GM21390 (cell line): ENCODE data around the gene SYNGR2.

Experiments
- ATAC-seq: cut with Tn5 transposase; IDR thresholded peaks from one replicate; pipeline ENCODE4 v1.9.1; 2021; ENCODE audit not compliant: unreplicated experiment

SYNGR2 gene

GRCh38 chr17:78197147-78197832, 28.9 kb downstream of the SYNGR2 start:
- no peak for ATAC-seq

GRCh38 chr17:78200451-78200850, 32.1 kb downstream of the SYNGR2 start:
- ATAC-seq = no peak

- no peak for ATAC-seq
These were observed 34.3 kb downstream of the SYNGR2 start for GRCh38 chr17:78202666-78203065.

DNA sequence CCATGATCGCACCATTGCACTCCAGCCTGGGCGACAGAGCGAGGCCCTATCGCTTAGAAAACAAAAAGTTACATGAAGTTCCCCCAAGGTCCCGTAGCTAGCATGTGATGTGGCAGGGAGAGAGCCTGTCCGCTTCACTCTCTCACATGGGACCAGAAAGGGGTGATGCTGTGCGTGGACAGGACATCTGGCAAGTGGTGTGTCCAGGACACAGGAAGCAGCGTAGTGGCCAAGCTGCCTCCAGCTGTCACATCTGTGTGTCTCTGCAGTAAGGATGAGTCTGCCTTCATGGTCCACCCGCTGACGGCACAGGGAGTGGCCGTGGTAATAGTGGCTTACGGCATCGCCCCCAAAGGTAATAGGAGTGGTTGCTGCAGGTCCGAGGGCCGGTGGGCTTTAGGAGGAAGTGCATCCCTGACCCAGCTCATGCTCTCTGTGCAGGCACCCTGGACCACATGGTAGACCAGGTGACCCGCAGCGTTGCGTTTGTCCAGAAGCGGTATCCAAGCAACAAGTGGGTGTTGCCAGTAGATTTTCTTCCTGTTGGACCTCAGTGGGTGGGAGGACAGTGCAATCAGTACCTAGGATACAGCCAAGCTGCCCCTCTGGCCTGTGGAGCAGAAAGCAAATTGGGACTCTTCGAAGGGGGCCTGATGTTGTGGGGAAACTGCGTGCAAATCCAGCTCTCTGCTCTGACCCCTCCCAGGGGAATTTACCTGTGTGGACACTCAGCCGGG, 36.2 kb downstream of the SYNGR2 start:
- ATAC-seq = no peak

- ATAC-seq = no peak
These were observed 36.9 kb downstream of the SYNGR2 start for GRCh38 chr17:78205124-78205775.

GRCh38 chr17:78206298-78206697, 37.9 kb downstream of the SYNGR2 start:
- ATAC-seq = no peak

DNA sequence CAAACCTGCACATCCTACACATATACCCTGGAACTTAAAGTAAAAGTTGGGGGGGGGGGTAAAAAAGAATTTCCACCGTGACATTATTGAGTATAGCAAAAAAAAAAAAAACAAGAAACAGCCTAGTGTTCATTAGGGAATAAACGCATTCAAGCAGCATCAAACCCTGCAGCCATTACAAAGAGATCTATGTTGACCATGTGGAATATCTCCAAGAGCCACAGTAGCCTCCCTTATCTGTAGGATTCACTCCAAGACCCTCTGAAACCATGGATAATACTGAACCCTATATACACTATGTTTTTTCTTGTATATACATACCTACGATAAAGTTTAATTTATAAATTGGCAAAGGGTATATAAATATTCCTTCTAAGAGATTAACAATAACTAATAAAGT, 40.1 kb downstream of the SYNGR2 start:
- ATAC-seq = no peak

DNA sequence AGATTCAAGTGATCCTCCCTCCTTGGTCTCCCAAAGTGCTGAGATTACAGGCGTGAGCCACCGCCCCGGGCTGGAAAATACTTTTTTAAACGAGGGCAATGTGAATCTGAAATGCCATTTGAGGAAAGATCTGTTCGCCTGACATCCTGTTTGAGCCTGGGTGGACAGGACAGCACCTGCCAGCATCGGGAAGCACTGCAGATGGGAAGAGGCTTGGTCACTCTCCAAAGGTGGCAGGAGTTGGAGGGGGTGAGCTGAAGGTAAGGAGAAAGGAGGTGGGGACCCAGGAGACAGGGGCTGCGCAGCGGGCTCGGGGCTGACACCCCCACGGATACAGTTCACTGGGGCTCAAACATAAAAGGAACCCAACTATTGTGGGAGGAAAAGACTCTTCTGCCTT, 41.7 kb downstream of the SYNGR2 start:
- no peak for ATAC-seq

DNA sequence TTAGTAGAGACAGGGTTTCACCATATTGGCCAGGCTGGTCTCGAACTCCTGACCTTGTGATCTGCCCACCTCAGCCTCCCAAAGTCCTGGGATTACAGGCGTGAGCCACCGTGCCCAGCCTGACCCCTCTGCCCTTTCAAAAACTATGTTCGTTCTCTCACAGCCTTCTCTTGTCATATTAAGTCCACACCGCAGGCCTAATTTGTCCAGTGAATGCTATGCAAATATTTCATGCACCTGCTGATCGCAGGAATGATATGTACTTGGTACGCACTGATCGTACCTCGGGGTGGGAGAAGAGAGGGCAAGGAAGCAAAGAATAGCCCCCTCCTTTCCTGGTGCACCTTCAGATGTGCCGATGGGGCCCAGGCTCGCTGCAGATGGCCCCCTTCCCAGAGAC, 42.7 kb downstream of the SYNGR2 start:
- no peak for ATAC-seq

- ATAC-seq = peak; percentile 76
These were observed 45.8 kb downstream of the SYNGR2 start, which contains the start of gene BIRC5 for GRCh38 chr17:78214016-78214705. TSS of gene BIRC5 (plus strand) at chr17:78214253. CDS start at chr17:78214317, 64 bp downstream.

GRCh38 chr17:78214706-78215061, 46.3 kb downstream of the SYNGR2 start:
- no peak for ATAC-seq

GRCh38 chr17:78219396-78220150, 51.2 kb downstream of the SYNGR2 start:
- no peak for ATAC-seq
